Loucy (cell line): ENCODE results near the gene HASPIN.

ENCODE experiments used
- H2AFZ ChIP-seq: fragments of 200-600 bp; sonication (generic); 2 replicates; pipeline ENCODE4 v1.6.0; 2016; ENCODE audit warnings: antibody characterized with exemption, mild to moderate bottlenecking, low read length, moderate library complexity
- H3F3A ChIP-seq: fragments of 200-600 bp; 2 replicates; pipeline ENCODE4 v1.6.0; 2016; ENCODE audit warnings: antibody characterized with exemption, low read depth, mild to moderate bottlenecking
- H3K27me3 ChIP-seq: fragments of 200-600 bp; sonication (generic); 2 replicates; pipeline ENCODE4 v1.6.1; 2014; ENCODE audit warnings: low read length, mild to moderate bottlenecking; ENCODE audit not compliant: insufficient read depth, poor library complexity, severe bottlenecking
- H3K36me3 ChIP-seq: fragments of 200-600 bp; sonication (generic); 2 replicates; pipeline ENCODE4 v1.6.1; 2016; ENCODE audit warnings: low read length; ENCODE audit not compliant: insufficient read depth
- H3K4me1 ChIP-seq: fragments of 200-600 bp; sonication (generic); 2 replicates; pipeline ENCODE4 v1.5.1; 2014; ENCODE audit warnings: low read length, mild to moderate bottlenecking; ENCODE audit not compliant: insufficient read depth, poor library complexity, severe bottlenecking
- H3K4me2 ChIP-seq: fragments of 200-600 bp; sonication (generic); 2 replicates; pipeline ENCODE4 v1.6.0; 2014; ENCODE audit warnings: antibody characterized with exemption, low read length, low read depth, mild to moderate bottlenecking; ENCODE audit not compliant: poor library complexity, severe bottlenecking
- H3K4me3 ChIP-seq: fragments of 200-600 bp; sonication (generic); 2 replicates; pipeline ENCODE4 v1.5.1; 2014; ENCODE audit warnings: low read length, mild to moderate bottlenecking, mixed read lengths; ENCODE audit not compliant: poor library complexity, severe bottlenecking
- H3K79me2 ChIP-seq: fragments of 200-600 bp; sonication (generic); 2 replicates; pipeline ENCODE4 v1.6.1; 2014; ENCODE audit warnings: low read length; ENCODE audit not compliant: insufficient read depth
- H3K9ac ChIP-seq: fragments of 200-600 bp; sonication (generic); 2 replicates; pipeline ENCODE4 v1.6.0; 2014; ENCODE audit warnings: mild to moderate bottlenecking, low read depth, low read length, moderate library complexity; ENCODE audit not compliant: poor library complexity, severe bottlenecking
- H3K9me2 ChIP-seq: fragments of 200-600 bp; sonication (generic); replicated peaks from 2 replicates; pipeline ENCODE4 v1.6.1; 2016; ENCODE audit warnings: low read depth, low read length, mixed read lengths
- H3K9me3 ChIP-seq: fragments of 200-600 bp; sonication (generic); 2 replicates; pipeline ENCODE4 v1.6.1; 2014; ENCODE audit warnings: mild to moderate bottlenecking, antibody characterized with exemption, low read length, low read depth; ENCODE audit not compliant: insufficient read depth
- H4K20me1 ChIP-seq: fragments of 200-600 bp; sonication (generic); 2 replicates; pipeline ENCODE4 v1.6.0; 2014; ENCODE audit warnings: antibody characterized with exemption, low read length, mild to moderate bottlenecking; ENCODE audit not compliant: insufficient read depth, poor library complexity, severe bottlenecking
- EZH2phosphoT487 ChIP-seq: fragments of 200-600 bp; IDR thresholded peaks from 2 replicates; pipeline ENCODE4 v1.6.1; 2018; ENCODE audit warnings: antibody characterized with exemption, mild to moderate bottlenecking, moderate library complexity, borderline replicate concordance
- TF ChIP-seq, protein P1 (sequence below): fragments of 200-600 bp; sonication (generic); conservative IDR thresholded peaks from 2 replicates; pipeline ENCODE4 v1.5.1; 2014; ENCODE audit warnings: mild to moderate bottlenecking, antibody characterized with exemption, low read length

HASPIN gene

DNA sequence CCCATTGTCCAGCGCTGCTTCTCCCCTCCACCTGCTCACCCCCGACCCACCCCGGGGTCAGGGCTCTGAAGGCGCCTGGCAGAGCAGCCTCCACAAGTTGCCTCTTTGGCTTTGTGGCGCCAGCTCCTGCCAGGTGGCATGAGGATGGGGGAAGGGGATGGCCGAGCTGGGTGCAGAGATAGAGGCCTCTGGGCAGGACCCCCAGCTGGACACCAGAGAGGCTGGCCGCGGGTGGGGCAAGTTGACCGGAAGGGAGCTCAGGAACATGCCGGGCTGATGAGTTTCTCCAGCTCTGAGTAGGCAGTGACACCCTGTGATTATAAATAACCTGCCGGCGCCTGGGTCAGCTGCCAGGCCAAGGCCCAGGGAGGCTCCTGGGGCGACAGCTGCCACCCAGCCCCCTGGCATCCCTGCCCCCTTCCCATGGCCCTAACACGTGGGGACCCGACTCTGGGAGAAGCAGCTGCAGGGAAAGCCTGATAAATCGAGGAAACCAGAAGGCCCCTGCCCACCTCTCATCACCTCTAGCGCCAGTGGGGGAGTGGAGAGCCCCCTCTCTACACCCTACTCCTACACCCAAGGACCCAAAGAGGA is 28.5 kb upstream of the HASPIN start:
- Histone ChIP-seq H2AFZ (peak overlapping the region; percentile 86), H3K9ac (peak overlapping the region; percentile 92)

DNA sequence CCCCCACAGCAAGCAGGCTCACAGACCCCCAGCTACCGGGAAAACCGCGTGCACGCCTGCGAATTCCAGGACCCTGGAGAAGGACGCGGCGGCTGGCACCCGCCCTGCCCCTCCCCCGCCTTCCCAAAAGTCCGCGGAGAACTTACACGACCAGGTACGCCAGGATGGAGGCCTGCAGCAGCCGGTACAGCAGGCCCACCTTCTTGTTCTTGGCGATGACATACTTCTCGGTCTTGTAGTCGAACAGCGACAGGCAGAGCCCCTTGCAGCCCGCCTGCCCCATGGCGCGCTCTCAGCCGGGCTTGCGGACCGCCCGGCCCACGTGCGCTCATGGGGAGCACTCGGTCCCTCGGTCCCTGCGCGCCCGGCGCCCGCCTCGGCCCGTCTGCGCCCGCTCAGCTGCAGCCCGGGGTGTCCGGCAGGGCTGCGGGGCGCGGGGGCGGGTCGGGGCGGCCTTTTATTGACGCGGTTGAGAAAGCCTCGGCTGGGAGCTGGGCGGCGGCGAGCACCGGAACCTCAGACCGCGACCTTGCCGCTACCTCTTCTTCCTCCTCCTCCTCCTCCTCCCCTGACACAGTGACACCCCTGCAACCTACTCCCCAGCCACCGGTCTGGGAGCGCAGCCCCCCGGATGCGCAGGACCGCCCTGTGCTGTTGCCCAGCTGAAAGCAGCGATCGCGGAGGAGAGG is 27.8 kb upstream of the HASPIN start, which contains the start of gene P2RX5:
Gene P2RX5, minus strand, starts transcription at position 433 of the 689 bp plus-strand sequence. Its CDS starts 150 bp downstream, at position 283.
- Histone ChIP-seq H3K9me2 (no peaks in the 10 kb centered on the region), H3K4me2 (peak within 1 kb of the TSS; percentile 91), H3K4me3 (peak within 1 kb of the TSS; percentile 96), H3K27me3 (no peaks in the 10 kb centered on the region), H3F3A (no peaks in the 10 kb centered on the region; the same call in 1 of the 2 replicates), H3K79me2 (peaks cover 47% of the 10 kb centered on the region), H2AFZ (peak within 1 kb of the TSS; percentile 86), H3K36me3 (peaks cover 4% of the 10 kb centered on the region; the same call in 1 of the 2 replicates), H3K9me3 (no peaks in the 10 kb centered on the region), H3K9ac (peak within 1 kb of the TSS; percentile 92), H3K4me1 (peaks cover 42% of the 10 kb centered on the region), H4K20me1 (peaks cover 21% of the 10 kb centered on the region)
- TF ChIP-seq, protein P1, sequence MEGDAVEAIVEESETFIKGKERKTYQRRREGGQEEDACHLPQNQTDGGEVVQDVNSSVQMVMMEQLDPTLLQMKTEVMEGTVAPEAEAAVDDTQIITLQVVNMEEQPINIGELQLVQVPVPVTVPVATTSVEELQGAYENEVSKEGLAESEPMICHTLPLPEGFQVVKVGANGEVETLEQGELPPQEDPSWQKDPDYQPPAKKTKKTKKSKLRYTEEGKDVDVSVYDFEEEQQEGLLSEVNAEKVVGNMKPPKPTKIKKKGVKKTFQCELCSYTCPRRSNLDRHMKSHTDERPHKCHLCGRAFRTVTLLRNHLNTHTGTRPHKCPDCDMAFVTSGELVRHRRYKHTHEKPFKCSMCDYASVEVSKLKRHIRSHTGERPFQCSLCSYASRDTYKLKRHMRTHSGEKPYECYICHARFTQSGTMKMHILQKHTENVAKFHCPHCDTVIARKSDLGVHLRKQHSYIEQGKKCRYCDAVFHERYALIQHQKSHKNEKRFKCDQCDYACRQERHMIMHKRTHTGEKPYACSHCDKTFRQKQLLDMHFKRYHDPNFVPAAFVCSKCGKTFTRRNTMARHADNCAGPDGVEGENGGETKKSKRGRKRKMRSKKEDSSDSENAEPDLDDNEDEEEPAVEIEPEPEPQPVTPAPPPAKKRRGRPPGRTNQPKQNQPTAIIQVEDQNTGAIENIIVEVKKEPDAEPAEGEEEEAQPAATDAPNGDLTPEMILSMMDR: no peak
- TF ChIP-seq EZH2phosphoT487: no peak

More for the DNA sequence above, 28.5 kb upstream of the HASPIN start:
- H3K27me3 ChIP-seq: no peaks in the 10 kb centered on the region
- TF ChIP-seq EZH2phosphoT487: no peak
- TF ChIP-seq, protein P1: no peak
- H3K9me2 ChIP-seq: no peaks in the 10 kb centered on the region
- no peaks in the 10 kb centered on the region; the same call in 1 of the 2 replicates for H3F3A ChIP-seq
- peaks cover 10% of the 10 kb centered on the region; the same call in 1 of the 2 replicates for H3K36me3 ChIP-seq
- H4K20me1 ChIP-seq: peaks cover 26% of the 10 kb centered on the region
- peaks cover 49% of the 10 kb centered on the region for H3K79me2 ChIP-seq
- peak overlapping the region; percentile 91 for H3K4me2 ChIP-seq
- H3K4me3 ChIP-seq: peak overlapping the region; percentile 96
- H3K4me1 ChIP-seq: peaks cover 42% of the 10 kb centered on the region
- H3K9me3 ChIP-seq: no peaks in the 10 kb centered on the region

DNA sequence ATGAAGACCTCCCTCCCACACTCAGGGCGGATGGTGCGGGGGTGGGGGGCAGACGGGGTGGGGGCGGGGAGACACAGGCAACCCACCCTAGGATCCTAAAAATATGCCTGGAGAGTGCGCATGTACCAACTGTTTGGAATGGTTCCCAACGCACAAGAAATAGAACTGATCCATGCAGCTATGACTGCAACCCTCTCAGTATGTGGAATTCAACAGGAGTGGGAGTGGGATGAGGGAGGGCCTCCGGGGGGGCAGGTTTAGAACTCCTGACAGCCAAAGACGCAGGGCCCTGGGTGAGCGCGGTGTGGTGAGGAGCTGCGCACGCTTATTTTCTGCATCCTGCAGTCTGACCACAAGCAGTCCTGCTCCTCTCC is 26.6 kb upstream of the HASPIN start:
- Histone ChIP-seq H3K79me2 (peaks cover 36% of the 10 kb centered on the region), H3K9me2 (no peaks in the 10 kb centered on the region), H4K20me1 (peaks cover 11% of the 10 kb centered on the region), H3K9me3 (no peaks in the 10 kb centered on the region), H3K4me2 (no peak overlapping the region), H3K9ac (no peak overlapping the region), H3K36me3 (no peaks in the 10 kb centered on the region), H3K27me3 (no peaks in the 10 kb centered on the region), H3F3A (no peaks in the 10 kb centered on the region; the same call in 1 of the 2 replicates), H2AFZ (no peak overlapping the region), H3K4me1 (peaks cover 42% of the 10 kb centered on the region), H3K4me3 (no peak overlapping the region)
- TF ChIP-seq, protein P1: no peak
- TF ChIP-seq EZH2phosphoT487: no peak
